GM21515 (cell line): ENCODE results near the gene ARSG.

Experiments used
- ATAC-seq: cut with Tn5 transposase; IDR thresholded peaks from one replicate; pipeline ENCODE4 v1.9.1; 2021; ENCODE audit not compliant: unreplicated experiment

The ARSG gene

GRCh38 chr17:68462381-68463210, 171.3 kb downstream of the ARSG start:
- no peak for ATAC-seq

- no peak for ATAC-seq
Observed at GRCh38 chr17:68463211-68464019, 172.1 kb downstream of the ARSG start.

GRCh38 chr17:68468334-68468733, 177.0 kb downstream of the ARSG start:
- ATAC-seq: no peak

- ATAC-seq: no peak
Observed at GRCh38 chr17:68468788-68469187, 177.5 kb downstream of the ARSG start.
